Cerebellar cortex (tissue), 1 donor: ENCODE measurements around the gene SCNN1B.

Source experiments
- DNase-seq: peaks from one replicate; pipeline ENCODE4 v3.0.0-alpha.2; 2015; ENCODE audit warnings: low spot score

SCNN1B gene

DNA sequence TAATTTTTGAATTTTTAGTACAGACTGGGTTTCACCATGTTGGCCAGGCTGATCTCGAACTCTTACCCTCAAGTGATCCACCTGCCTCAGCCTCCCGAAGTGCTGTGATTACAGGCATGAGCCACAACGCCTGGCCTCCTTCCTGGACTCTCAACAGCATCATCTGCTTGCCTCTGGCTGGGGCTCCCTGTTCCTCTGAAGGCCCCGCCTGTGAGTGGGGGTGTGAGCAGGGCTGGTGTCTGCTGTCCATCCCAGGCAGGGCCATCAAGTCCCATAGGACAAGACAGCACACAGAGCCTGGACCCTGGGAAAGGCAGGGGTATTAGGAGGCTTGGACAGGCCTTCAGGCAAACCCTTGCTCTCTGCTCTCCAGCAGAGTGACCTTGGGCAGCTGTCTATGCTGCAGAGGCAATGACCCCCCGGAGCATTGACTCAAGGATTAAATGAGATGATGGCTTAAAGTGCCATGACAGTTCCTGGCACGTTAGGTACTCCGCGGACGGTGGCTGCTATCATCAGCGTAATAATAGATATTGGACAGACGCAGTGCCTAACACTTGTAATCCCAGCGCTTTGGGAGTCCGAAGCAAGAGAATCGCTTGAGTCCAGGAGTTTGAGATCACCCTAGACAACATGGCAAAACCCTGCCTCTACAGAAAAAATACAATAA, 19.2 kb downstream of the SCNN1B start:
- no peak for DNase-seq

DNA sequence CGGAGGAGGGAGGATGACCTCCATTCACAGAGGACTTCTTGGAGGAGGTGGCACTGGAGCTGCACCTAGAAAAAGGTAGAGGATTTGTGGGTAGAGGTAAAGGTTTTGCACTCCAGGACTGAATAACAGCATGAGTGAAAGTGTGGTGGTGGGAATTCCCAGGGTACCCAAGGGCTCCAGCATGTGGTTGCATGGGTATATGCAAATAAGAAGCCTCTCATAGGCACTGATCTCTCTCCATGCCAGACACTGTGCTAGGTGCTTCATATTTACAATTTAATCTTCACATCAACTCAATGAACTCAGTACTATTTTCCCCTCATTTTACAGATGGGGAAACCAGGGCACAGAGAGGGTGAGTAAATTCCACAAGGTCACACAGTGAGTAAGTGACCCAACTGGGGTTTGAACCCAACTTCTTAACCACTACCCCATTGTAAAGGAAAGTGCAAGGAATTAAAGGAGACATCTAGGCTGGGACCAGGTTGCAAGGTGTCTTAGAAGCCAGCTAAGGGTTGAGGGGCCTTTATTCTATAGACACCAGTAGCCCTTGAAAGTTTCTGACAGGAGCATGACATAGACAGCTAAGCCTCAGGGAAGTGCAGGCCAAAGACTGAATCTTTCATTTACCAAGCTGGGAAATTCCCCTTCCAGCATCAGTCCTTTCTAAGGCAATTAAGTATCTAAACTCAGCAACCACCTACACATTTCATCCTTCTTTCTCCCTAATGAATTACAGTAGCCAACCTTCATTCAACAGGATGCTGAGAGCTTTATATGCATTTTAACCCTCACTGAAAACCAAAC, 21.3 kb downstream of the SCNN1B start:
- DNase-seq: no peak

DNA sequence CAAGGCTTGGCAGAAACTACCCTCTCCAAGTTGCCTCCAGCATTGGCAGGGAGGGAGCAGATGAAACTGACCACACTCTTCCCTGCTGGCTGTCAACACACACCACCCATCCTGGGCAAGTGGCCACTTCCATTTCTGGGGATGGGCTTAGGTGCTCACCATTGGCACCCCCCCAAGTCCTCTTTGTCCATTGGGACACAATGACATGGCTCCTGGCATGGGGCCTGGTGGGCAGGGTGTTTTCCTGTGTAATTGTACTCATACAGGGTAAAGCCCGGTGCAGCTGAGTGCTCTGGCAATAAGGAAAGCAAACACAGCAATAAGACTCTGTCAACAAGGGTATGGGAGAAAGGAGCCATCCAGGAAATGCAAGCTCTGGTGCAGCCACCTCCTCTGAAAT, 22.6 kb downstream of the SCNN1B start:
- no peak for DNase-seq

DNA sequence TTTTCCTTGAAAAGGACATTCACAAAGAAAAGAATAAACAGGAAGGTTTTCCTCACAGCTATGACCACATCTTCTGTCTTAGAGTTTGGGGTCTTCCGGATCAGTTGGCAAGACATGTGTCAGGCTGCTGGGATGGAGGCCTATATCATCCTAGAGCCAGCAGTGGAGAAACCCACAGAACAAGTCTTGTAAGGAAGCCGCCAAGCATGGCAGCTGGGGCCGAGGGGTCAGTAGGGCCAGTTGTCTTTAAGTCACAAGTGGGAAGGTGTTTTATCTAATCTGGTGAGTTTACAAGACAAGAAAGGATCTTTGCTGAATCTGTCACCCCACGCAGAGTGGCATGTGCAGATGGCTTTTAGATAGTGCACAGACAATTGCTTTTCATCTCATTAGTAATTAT, 25.7 kb downstream of the SCNN1B start:
- no peak for DNase-seq

DNA sequence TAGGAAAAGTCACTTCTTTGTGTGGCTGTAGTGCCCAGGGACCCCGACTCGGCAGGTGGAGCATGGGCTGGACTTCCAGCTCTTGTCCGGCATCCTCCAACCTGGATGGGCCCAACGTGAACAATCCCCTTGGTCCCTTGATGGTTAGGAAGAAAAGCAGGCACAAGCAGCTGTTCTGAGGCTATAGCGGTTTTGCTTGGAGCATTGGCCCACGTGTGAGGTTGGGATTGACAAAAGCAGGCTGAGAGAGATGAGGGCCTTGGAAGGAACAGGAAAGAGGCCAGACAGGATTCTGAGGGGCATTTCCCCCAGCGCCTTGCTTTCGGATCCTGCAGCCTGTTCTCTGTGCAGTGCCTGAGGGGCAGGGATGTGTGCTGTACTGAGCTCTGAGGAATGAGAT, 28.1 kb downstream of the SCNN1B start:
- no peak for DNase-seq

DNA sequence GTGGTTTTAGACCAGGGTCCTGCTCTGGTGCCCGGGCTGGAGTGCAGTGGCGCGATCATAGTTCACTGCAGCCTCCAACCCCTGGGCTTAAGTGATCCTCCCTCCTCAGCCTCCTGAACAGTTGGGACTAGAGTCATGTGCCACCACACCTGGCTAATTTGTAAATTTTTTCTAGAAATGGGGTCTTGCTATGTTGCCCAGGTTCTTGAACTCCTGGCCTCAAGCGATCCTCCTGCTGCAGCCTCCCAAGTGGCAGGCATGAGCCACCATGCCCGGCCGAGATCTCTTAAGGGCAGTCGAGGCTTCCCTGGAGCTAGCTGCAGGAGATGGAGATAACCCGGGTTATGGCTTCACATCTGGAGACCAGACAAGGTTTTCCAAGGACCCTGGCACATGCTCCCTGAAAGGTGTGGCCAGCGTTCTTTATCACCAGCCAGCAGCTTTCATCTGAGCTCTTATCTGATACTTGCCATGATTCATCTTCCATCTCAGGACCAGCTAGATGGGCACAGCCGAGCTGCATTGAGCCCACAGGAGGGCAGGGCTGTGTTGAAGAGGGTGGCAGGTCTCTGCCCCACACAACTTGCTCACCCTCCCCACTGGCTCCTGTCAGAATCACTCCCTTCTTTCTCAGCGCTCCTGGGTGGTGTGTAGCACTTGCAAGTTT, 28.6 kb downstream of the SCNN1B start:
- DNase-seq: no peak

DNA sequence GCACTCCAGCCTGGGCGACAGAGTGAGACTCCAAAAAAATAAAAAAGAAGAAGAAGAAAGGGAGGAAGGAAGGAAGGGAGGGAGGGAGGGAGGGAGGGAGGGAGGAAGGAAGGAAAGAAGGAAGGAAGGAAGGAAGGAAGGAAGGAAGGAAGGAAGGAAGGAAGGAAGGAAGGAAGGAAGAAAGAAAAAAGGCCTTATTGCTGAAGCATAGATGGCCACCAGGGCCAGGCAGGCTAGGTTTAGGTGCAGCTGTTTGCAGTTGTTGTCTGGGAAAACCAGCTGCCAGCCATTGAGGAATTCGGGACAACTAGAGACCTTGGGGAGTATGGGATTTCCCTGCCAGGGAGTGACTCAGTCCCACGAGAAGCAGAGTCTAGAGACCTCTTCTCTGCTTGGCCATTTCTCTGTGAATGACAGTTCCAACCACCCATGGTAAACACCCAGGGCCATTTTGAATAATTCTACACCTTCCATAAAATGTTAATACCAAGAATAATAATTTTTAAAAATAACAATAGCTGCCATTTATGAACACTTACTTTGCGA, 31.0 kb downstream of the SCNN1B start:
- DNase-seq: no peak

DNA sequence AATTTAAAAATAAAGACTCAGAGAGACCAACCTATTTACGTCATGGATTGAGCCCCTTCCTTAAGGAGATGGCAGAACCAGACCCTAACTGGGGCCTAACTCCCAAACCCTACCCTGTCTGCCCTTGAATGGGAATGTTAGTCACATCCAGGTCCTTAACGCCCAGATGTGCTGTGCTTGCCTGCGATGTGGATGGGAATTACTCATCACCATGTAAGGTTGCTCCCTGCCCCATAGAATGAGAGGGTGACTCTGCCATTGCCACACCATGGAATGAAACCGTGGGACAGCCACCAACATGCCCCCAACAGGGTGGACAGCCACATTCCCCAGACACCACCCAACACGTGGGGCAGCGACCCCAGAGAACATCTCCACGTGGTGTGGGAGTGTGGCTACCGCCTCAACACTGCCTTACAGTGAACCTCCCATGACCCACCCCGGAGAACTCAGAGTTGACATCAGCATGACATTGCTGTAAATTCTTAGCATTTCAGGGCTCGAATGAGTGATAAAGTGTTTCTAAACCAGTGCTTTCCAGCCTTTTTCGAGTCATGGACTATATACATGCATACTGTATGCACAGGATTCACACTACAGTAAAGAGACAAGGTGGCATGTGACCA, 31.8 kb downstream of the SCNN1B start:
- no peak for DNase-seq

DNA sequence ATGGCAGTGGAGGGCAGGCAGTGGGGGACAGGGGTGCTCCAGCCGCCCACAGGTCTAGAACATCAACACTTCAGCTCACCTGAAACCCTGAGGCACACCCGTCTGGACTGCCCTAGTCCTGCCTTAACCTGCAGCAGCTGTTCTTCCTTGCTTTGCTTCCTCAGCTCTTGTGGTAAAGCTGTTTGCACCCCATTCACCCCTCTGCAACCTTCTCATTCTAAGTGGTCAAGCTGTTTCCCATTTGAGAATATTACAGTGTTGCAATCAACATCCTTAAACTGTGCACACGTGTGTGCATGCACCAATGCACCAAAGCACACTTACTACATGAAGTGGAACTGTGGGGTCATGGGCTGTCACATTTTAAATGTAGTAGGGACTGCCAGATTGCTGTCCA, 32.4 kb downstream of the SCNN1B start:
- DNase-seq: no peak

DNA sequence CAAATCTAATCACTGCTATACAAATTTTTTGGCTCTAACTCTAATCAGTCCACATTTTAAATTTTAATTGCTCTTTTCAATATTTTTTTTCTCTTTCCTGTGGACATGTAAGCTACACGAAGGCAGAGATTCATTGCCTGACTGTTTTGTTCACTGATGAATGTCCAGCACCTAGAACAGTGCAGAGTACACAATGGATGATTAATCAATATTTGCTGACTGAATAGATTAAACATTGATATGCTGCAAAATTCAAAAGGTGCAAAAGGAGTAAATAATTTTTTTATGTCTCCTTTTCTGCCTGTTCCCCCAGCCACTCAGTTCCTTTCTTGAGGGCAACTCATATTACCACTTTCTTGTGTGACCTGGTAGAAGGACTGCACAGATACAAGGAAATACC, 32.8 kb downstream of the SCNN1B start:
- no peak for DNase-seq

DNA sequence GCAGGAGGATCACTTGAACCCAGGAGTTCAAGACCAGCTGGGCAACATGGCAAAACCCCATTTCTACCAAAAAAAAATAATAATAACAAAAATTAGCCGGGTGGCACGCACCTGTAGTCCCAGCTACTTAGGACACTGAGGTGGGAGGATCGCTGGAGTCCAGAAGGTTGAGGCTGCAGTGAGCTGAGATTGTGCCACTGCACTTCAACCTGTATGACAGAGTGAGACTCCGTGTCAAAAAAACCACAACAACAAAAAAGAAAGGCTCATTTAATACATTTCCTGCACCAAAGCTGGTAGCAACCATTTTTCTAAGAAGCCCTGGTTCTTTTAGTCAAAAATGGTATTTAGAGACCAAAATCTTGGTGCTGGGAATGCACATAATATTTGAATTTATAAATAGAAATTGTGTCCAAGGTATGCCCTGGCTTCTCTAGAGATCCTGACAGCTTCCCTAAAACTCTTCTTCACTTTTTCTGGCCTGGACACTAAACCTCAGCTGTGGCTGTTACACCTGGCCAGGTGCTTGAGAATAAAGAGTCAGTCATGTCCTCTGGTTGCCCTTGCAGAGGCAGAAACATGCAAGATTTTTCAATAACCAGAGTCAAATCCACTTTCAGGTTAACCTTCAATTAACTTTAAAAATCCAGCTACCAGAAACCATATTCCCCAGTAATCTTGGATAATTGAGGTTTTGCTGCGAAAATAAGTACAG, 35.9 kb downstream of the SCNN1B start:
- DNase-seq: no peak

DNA sequence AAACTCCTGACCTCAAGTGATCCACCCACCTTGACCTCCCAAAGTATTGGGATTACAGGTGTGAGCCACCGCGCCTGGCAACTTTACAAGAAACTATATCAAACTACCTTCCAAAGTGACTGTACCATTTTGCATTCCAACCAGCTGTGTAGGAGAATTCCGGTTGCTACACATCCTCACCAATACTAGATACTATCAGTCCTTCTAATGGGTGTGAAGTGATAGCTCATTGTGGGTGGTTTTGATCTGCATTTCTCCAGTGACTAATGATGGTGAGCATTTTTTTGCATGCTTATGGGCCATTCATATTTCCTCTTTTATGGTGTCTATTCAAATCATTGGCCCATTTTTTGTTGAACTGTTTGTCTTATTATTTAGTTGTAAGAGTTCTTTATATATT, 37.7 kb downstream of the SCNN1B start:
- DNase-seq: no peak

DNA sequence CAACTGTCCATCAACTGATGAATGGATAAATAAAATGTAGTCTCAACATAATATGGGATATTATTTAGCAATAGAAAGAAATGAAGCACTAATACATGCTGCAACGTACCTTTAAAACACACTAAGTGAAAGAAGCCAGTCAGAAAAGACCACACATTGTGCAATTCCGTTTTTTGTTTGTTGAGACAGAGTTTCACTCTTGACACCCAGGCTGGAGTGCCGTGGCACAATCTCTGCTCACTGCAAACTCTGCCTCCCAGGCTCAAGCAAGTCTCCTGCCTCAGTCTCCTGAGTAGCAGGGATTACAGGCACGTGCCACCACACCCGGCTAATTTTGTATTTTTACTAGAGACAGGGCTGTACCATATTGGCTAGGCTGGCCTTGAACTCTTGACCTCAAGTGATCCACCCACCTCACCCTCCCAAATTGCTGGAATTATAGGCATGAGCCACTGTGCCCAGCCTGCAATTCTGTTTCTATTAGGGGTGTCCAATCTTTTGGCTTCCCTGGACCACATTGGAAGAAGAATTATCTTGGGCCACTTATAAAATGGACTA, 40.1 kb downstream of the SCNN1B start:
- no peak for DNase-seq

DNA sequence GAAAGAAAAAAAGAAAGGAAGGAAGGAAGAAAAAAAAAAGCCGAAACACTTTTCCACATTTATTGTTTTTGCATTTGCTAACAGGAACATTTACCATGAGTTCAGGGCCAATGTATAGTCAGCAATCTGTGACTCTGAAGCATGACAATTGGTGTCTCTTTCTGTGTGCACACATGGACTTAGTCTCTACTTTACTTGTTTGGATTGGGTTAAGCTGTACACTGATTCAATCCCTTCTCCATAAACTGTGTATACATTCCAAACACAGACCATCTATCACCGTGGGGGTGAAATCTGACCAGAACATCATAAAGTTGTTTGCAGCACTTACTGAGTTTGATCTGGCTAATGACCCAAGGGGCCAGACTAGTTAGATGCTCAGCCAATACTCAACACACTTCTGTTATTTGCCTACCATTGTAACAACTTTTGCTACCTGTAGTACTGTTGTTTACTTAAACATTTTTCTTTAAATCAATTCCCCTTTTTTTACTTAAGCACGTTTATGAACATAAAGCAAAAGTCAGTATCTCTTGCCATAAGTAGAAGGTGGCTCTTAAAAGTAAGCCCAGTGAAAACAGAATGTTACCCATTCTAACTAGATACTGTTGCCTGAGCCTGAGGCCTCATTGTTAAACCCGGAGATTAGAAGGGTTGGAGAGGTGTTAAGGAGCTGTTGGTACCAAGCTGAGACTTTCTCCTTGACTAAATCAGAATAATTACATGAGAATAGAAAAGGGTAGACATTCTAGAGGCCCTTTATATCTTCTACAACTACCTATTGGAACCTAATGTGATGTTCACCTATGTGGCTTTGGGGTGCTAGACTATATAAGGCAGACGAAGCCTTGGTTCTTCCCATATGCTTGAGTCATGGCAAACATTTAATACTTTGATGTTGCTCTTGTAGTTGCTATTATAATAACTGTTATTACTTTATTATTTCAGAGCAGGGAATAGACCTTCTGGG, 41.8 kb downstream of the SCNN1B start:
- DNase-seq: no peak

DNA sequence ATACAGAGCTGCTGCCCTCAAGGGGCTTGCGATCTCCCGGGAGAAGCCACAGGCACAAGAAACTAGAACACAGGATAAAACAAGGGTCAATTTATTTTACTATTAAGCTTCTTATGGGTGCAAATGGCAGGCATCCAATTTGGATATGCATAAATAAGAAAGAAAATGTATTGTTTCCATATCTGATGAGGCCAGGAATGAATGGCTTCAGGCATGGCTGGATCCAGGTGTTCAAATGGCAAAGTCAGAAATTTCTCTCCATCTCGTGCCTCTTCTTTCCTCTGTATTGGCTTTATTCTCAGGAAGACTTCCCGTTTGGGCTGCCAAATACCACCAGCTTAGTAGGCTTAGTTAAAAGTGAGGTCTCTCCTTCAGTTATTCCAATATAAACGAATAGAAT, 43.1 kb downstream of the SCNN1B start:
- DNase-seq: no peak

DNA sequence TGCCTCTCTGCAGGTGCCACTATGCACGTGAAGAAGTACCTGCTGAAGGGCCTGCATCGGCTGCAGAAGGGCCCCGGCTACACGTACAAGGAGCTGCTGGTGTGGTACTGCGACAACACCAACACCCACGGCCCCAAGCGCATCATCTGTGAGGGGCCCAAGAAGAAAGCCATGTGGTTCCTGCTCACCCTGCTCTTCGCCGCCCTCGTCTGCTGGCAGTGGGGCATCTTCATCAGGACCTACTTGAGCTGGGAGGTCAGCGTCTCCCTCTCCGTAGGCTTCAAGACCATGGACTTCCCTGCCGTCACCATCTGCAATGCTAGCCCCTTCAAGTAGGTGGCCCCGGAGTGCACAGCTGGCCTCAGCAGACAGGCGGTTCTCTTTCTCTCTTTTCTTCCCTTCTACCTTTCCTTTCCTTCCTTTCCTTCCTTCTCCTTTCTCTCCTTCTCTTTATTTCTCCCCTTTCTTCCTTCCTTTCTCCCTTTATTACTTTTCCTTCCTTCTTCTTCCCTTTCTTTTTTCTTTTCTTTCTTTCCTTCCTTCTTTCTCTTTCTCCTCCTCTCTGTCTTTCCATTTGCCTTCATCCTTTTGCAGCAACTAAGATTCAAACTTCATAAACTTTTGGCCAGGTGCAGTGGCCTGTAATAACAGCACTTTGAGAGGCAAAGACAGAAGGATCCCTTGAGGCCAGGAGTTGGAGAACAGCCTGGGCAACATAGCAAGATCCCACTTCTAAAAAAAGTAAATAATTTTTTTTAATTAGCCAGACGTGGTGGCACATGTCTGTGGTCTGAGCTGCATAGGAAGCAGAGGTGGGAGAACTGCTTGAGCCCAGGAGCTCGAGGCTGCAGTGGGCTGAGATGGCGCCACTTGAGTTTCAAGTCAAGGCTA, 46.7 kb downstream of the SCNN1B start:
- DNase-seq: peak; percentile 5

DNA sequence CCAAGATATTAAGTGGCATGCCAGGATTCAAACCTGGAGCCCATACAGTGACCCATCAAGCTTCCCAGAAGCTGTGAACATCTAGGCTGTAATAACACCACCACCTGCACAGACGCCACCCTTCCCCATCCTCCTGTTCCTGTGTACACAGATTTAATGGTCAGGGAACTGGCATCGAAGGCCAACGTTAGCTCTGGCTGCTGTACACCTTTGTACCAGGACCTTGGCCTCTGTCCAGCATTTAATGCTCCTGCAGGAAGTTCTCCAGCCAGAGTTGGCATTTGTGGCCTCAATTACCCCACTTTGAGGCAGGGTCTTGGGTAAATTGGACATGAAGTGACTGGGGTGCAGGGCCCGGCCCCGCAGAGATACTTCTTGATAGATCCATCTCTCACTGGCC, 49.3 kb downstream of the SCNN1B start:
- no peak for DNase-seq

DNA sequence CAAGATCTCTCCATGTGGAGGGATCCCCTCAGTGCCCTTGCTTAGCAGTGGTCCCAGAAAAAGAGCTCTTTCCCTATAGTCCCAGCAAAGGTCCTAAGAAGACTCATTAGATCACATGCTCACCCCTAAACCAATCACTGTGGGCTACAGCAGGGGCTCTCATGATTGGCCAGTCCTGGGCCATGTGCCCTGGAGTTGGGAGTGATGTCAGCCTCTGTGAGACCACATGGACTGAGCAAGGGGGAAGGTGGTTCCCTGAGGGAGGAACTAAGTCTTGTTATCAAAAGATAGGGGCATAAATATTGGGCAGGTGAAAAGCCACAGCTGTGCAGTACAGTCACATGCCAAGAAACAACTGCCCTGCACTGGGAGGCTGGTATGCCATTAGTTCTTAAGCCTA, 51.3 kb downstream of the SCNN1B start:
- DNase-seq: no peak

DNA sequence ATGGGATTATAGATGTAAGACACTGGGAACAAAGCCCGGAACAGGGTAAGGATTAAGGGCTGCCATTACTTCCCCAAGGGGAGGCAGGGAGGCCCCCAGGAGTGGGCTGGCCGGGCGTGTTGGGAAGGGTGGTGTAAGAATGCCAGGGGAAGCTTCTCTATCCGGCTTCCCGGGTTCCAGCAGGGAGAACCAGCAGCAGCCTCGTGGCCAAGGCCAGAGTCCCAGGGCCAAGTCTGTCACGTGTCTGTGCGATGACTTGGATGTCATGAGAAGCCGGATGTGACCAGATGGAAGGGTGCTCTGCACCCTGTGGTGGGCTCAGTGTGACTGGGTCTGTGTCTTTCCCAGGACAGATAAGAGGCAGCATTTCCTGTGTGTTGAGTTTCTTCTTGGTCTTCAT, 52.1 kb downstream of the SCNN1B start:
- no peak for DNase-seq
